Esophagus muscularis mucosa (tissue), 4 donors: ENCODE measurements around the gene TMEM156. TPM values are rescaled to one million over a fixed set of nuclear protein-coding genes. Genes with fewer than 3 reads are reported as not detected.

Experiments used
- DNase-seq: peaks from one replicate; pipeline ENCODE4 v3.0.0-alpha.2; 2017; ENCODE audit errors: extremely low spot score
- H3K27ac ChIP-seq, 4 donors: fragments of 200-600 bp; sonication (generic); replicated peaks in 1 of 4; 1 replicate in 3 of 4; 2 replicates in 1 of 4; pipeline ENCODE4 v1.5.1; 2016 to 2019; ENCODE audit warnings: mild to moderate bottlenecking in 1 of 4
- H3K27me3 ChIP-seq, 4 donors: fragments of 200-600 bp; sonication (generic); one replicate each; pipeline versions ENCODE4 v1.5.1 to v1.6.0; 2016 to 2019
- H3K36me3 ChIP-seq, 4 donors: fragments of 200-600 bp; sonication (generic); one replicate each; pipeline ENCODE4 v1.5.1; 2016 to 2019
- H3K4me1 ChIP-seq, 4 donors: fragments of 200-600 bp; sonication (generic); one replicate each; pipeline ENCODE4 v1.5.1; 2016 to 2019
- H3K4me3 ChIP-seq, 4 donors: fragments of 200-600 bp; sonication (generic); 1 replicate in 2 of 4; 2 replicates in 2 of 4; pipeline ENCODE4 v1.5.1; 2016 to 2019; ENCODE audit warnings: mild to moderate bottlenecking in 4 of 4, moderate library complexity in 1 of 4
- H3K9me3 ChIP-seq, 4 donors: fragments of 200-600 bp; sonication (generic); 1 replicate in 3 of 4; 2 replicates in 1 of 4; pipeline ENCODE4 v1.5.1; 2016 to 2019
- CTCF ChIP-seq, 3 experiments: fragments of 200-600 bp in 2 of 3; fragments of 450-650 bp in 1 of 3; sonication (generic) in 2 of 3; IDR thresholded peaks; one replicate each; pipeline ENCODE4 v1.5.1; 2017 to 2019; ENCODE audit warnings: antibody characterized with exemption in 3 of 3, mild to moderate bottlenecking in 2 of 3, moderate library complexity in 1 of 3
- EP300 ChIP-seq: sonication (generic); formaldehyde crosslinking; IDR thresholded peaks from one replicate; pipeline ENCODE4 v1.6.1; 2017; ENCODE audit warnings: antibody characterized with exemption
- POLR2A ChIP-seq: fragments of 450-650 bp; IDR thresholded peaks from one replicate; pipeline ENCODE4 v1.6.1; 2017; ENCODE audit warnings: antibody characterized with exemption, moderate library complexity, mild to moderate bottlenecking, low read depth
- POLR2AphosphoS5 ChIP-seq, 2 donors: sonication (generic); formaldehyde crosslinking; IDR thresholded peaks; one replicate each; pipeline ENCODE4 v1.6.1; 2017; ENCODE audit warnings: antibody characterized with exemption in 2 of 2
- WGBS: methylation state at CpG from one replicate; pipeline ENCODE4 v1.1.5; 2018; 5-methylcytosine and 5-hydroxymethylcytosine counted together
- intact Hi-C: fragments of 100-400 bp; cut with DNase I; formaldehyde crosslinking; loops from one replicate; pipeline ENCODE4 v1.15.1; 2023
- total RNA-seq, 4 donors: library from RNA; depleted of rRNA; stranded (reverse); fragments of >200 nt; gene quantifications; one replicate each; pipeline versions ENCODE4 v1.1.0 to v1.2.1, GENCODE V29; 2016

TMEM156 gene
- total RNA-seq = under 1 TPM in 1 of 4 donors, not detected in 3; 0.50 TPM

GRCh38 chr4:39032218-39033085, at the start of gene TMEM156:
TSS of gene TMEM156 (minus strand) at chr4:39032409. CDS start at chr4:39032313, 96 bp downstream.
- no peak for TF ChIP-seq EP300
- no peak for TF ChIP-seq POLR2AphosphoS5 (IDR thresholded peaks at IDR 0.05)
- TF ChIP-seq POLR2A = no peak
- TF ChIP-seq CTCF (IDR thresholded peaks at IDR 0.05) = no peak
- Histone ChIP-seq H3K4me3 (no peak within 1 kb of the TSS), H3K27ac (no peak within 1 kb of the TSS), H3K9me3 (no peaks in the 10 kb centered on the region), H3K27me3 (no peaks in the 10 kb centered on the region), H3K36me3 (no peaks in the 10 kb centered on the region), H3K4me1 (no peaks in the 10 kb centered on the region)
- intact Hi-C loops = no loop called here
- 71% methylated on average over 5 of the region's 5 CpGs for WGBS
- DNase-seq = no peak

- H3K4me3 ChIP-seq = no peak overlapping the region
- no peak for TF ChIP-seq CTCF (IDR thresholded peaks at IDR 0.05)
- TF ChIP-seq POLR2AphosphoS5 (IDR thresholded peaks at IDR 0.05) = no peak
- TF ChIP-seq EP300 = no peak
- TF ChIP-seq POLR2A = no peak
- no peak for DNase-seq
- no peaks in the 10 kb centered on the region for H3K27me3 ChIP-seq
- H3K4me1 ChIP-seq = no peaks in the 10 kb centered on the region
- intact Hi-C loops = no loop called here
- WGBS = 100% methylated on average over 2 of the region's 2 CpGs
- H3K9me3 ChIP-seq = no peaks in the 10 kb centered on the region
- peaks cover 11 to 38% (median 15%) of the 10 kb centered on the region in 4 donors for H3K36me3 ChIP-seq
- no peak overlapping the region for H3K27ac ChIP-seq
Measured at GRCh38 chr4:39078829-39079228, 46.6 kb upstream of the TMEM156 start.

- no peak for DNase-seq
- intact Hi-C loops = no loop called here
- Histone ChIP-seq H3K9me3 (no peaks in the 10 kb centered on the region), H3K27me3 (no peaks in the 10 kb centered on the region), H3K27ac (no peak overlapping the region), H3K36me3 (no peaks in the 10 kb centered on the region), H3K4me1 (peaks cover 0 to 24% (median 10%) of the 10 kb centered on the region in 4 donors), H3K4me3 (no peak overlapping the region)
- no peak for TF ChIP-seq CTCF (IDR thresholded peaks at IDR 0.05)
- 82% methylated on average over 3 of the region's 3 CpGs for WGBS
Measured at GRCh38 chr4:39068907-39069306, 36.7 kb upstream of the TMEM156 start.

GRCh38 chr4:39067451-39067850, 35.2 kb upstream of the TMEM156 start:
- no peak for DNase-seq
- intact Hi-C loops = no loop called here
- TF ChIP-seq EP300 (no peak), POLR2A (no peak), POLR2AphosphoS5 (IDR thresholded peaks at IDR 0.05) (no peak), CTCF (IDR thresholded peaks at IDR 0.05) (no peak)
- Histone ChIP-seq H3K4me3 (no peak overlapping the region), H3K9me3 (no peaks in the 10 kb centered on the region), H3K4me1 (peaks cover 0 to 31% (median 21%) of the 10 kb centered on the region in 4 donors), H3K36me3 (no peaks in the 10 kb centered on the region), H3K27me3 (no peaks in the 10 kb centered on the region), H3K27ac (no peak overlapping the region)
- WGBS = 87% methylated on average over 3 of the region's 3 CpGs
